HepG2 (cell line): ENCODE measurements around the gene GADD45A. TPM values are rescaled to one million over a fixed set of nuclear protein-coding genes. Genes with fewer than 3 reads are reported as not detected.
A peak's percentile ranks its signal among the peaks of the same experiment; 100 is the strongest.

ENCODE experiments used
- ADNP ChIP-seq: sonication (generic); formaldehyde crosslinking; IDR thresholded peaks from 2 replicates; pipeline ENCODE4 v1.4.0; 2020; ENCODE audit warnings: missing genetic modification reagents
- ATF7 ChIP-seq, 2 experiments: fragments of 450-650 bp in 1 of 2; sonication (generic) in 1 of 2; formaldehyde crosslinking in 1 of 2; IDR thresholded peaks; 2 replicates each; pipeline versions ENCODE4 v1.4.0 to v1.6.1; 2016 to 2020; ENCODE audit warnings: antibody characterized with exemption in 1 of 2, mild to moderate bottlenecking in 1 of 2, missing genetic modification reagents in 1 of 2
- CEBPB ChIP-seq: IDR thresholded peaks from 2 replicates; pipeline ENCODE4 v1.6.1; 2011; ENCODE audit warnings: low read depth, low read length, improper control_type of control experiment, borderline replicate concordance
- CEBPG ChIP-seq: IDR thresholded peaks from 2 replicates; pipeline ENCODE4 v1.6.1; 2016
- DRAP1 ChIP-seq: IDR thresholded peaks from 2 replicates; pipeline ENCODE4 v1.6.1; 2016; ENCODE audit warnings: missing genetic modification reagents, missing compliant biosample characterization
- FOXA3 ChIP-seq: IDR thresholded peaks from 2 replicates; pipeline ENCODE4 v1.6.1; 2016; ENCODE audit warnings: missing genetic modification reagents, missing compliant biosample characterization
- FOXC1 ChIP-seq: sonication (generic); formaldehyde crosslinking; IDR thresholded peaks from 2 replicates; pipeline ENCODE4 v1.8.0; 2022; ENCODE audit warnings: mild to moderate bottlenecking, missing genetic modification reagents, borderline replicate concordance
- FOXP1 ChIP-seq, 2 experiments: fragments of 450-650 bp in 1 of 2; IDR thresholded peaks; 2 replicates each; pipeline ENCODE4 v1.6.1; 2017 to 2018; ENCODE audit warnings: antibody characterized with exemption in 1 of 2
- GATAD2A ChIP-seq: IDR thresholded peaks from 2 replicates; pipeline ENCODE4 v1.6.1; 2016
- GMEB1 ChIP-seq: sonication (generic); formaldehyde crosslinking; IDR thresholded peaks from 2 replicates; pipeline ENCODE4 v1.5.1; 2020; ENCODE audit warnings: missing genetic modification reagents, mild to moderate bottlenecking, borderline replicate concordance
- KAT8 ChIP-seq: IDR thresholded peaks from 2 replicates; pipeline ENCODE4 v1.6.1; 2016; ENCODE audit warnings: missing genetic modification reagents, missing compliant biosample characterization
- KDM5B ChIP-seq: sonication (generic); formaldehyde crosslinking; IDR thresholded peaks from 2 replicates; pipeline ENCODE4 v1.4.0; 2020; ENCODE audit warnings: missing genetic modification reagents, mild to moderate bottlenecking, borderline replicate concordance
- MAFG ChIP-seq: sonication (generic); formaldehyde crosslinking; IDR thresholded peaks from 2 replicates; pipeline ENCODE4 v1.5.1; 2020; ENCODE audit warnings: mild to moderate bottlenecking, missing genetic modification reagents
- MAX ChIP-seq: IDR thresholded peaks from 2 replicates; pipeline ENCODE4 v1.6.1; 2012; ENCODE audit warnings: inconsistent platforms
- MEIS1 ChIP-seq: sonication (generic); formaldehyde crosslinking; IDR thresholded peaks from 2 replicates; pipeline ENCODE4 v1.9.0; 2021; ENCODE audit warnings: mild to moderate bottlenecking, missing genetic modification reagents, moderate library complexity, borderline replicate concordance
- MYC ChIP-seq: sonication (generic); formaldehyde crosslinking; IDR thresholded peaks from 2 replicates; pipeline ENCODE4 v1.9.0; 2021; ENCODE audit warnings: missing genetic modification reagents, borderline replicate concordance
- POLR2AphosphoS2 ChIP-seq: IDR thresholded peaks from 2 replicates; pipeline ENCODE4 v1.6.1; 2011; ENCODE audit warnings: low read depth, low read length, improper control_type of control experiment
- PRMT3 ChIP-seq: sonication (generic); formaldehyde crosslinking; IDR thresholded peaks from 2 replicates; pipeline ENCODE4 v1.8.1; 2022; ENCODE audit warnings: low read depth, mild to moderate bottlenecking, moderate library complexity, missing genetic modification reagents, borderline replicate concordance
- TCF7L2 ChIP-seq: IDR thresholded peaks from 2 replicates; pipeline ENCODE4 v1.6.1; 2011; ENCODE audit warnings: mild to moderate bottlenecking, low read depth, low read length, moderate library complexity
- THRA ChIP-seq: sonication (generic); formaldehyde crosslinking; IDR thresholded peaks from 2 replicates; pipeline ENCODE4 v1.4.0; 2020; ENCODE audit warnings: missing genetic modification reagents, borderline replicate concordance
- ZBTB26 ChIP-seq: IDR thresholded peaks from 2 replicates; pipeline ENCODE4 v1.6.1; 2016; ENCODE audit warnings: missing compliant biosample characterization, missing genetic modification reagents, borderline replicate concordance
- ZBTB38 ChIP-seq: sonication (generic); formaldehyde crosslinking; IDR thresholded peaks from 2 replicates; pipeline ENCODE4 v1.5.1; 2020; ENCODE audit warnings: mild to moderate bottlenecking, missing genetic modification reagents
- ZFYVE20 ChIP-seq: sonication (generic); formaldehyde crosslinking; IDR thresholded peaks from 2 replicates; pipeline ENCODE4 v1.8.0; 2023; ENCODE audit warnings: low read depth, mild to moderate bottlenecking, moderate library complexity, missing genetic modification reagents, borderline replicate concordance
- ZNF12 ChIP-seq: sonication (generic); formaldehyde crosslinking; IDR thresholded peaks from 2 replicates; pipeline ENCODE4 v1.5.0; 2020; ENCODE audit warnings: missing genetic modification reagents
- ZNF264 ChIP-seq: sonication (generic); formaldehyde crosslinking; IDR thresholded peaks from 2 replicates; pipeline ENCODE4 v1.4.0; 2020; ENCODE audit warnings: missing genetic modification reagents
- ZNF333 ChIP-seq: sonication (generic); formaldehyde crosslinking; IDR thresholded peaks from 2 replicates; pipeline ENCODE4 v1.4.0; 2020; ENCODE audit warnings: mild to moderate bottlenecking, missing genetic modification reagents, borderline replicate concordance
- ZNF776 ChIP-seq: sonication (generic); formaldehyde crosslinking; IDR thresholded peaks from 2 replicates; pipeline ENCODE4 v1.4.0; 2020; ENCODE audit warnings: mild to moderate bottlenecking, missing genetic modification reagents
- ZNF782 ChIP-seq: sonication (generic); formaldehyde crosslinking; IDR thresholded peaks from 2 replicates; pipeline ENCODE4 v1.4.0; 2020; ENCODE audit warnings: missing genetic modification reagents, mild to moderate bottlenecking, borderline replicate concordance
- polyA plus RNA-seq, 8 experiments: library from polyadenylated mRNA; depleted of rRNA in 3 of 8; stranded (reverse) in 7 of 8; unstranded in 1 of 8; fragments of >200 nt; fragmentation: Illumina TruSeq in 4 of 8; extraction: Trizol in 4 of 8; gene quantifications; 2 replicates each; pipeline versions ENCODE4 v1.2.1 to v1.2.3, GENCODE V29; 2011 to 2016; ENCODE audit warnings: low read depth in 4 of 8, missing spikeins in 1 of 8, mixed read lengths in 1 of 8; ENCODE audit not compliant: insufficient read depth in 1 of 8
- total RNA-seq, 5 experiments: library from RNA; depleted of rRNA; stranded (reverse); fragments of >200 nt; fragmentation: Illumina TruSeq; extraction: Trizol; gene quantifications; 2 replicates each; pipeline ENCODE4 v1.2.3, GENCODE V29; 2016; ENCODE audit warnings: low read depth in 1 of 5

The GADD45A gene
- total and polyA plus RNA-seq, 2 of the 13 experiments (the other 11 are each of a cell fraction or from before 2014, with no cell fraction given), result 33.2 to 46.2 TPM

- TF ChIP-seq PRMT3 (CRISPR knock-in tag) (no peak), POLR2AphosphoS2 (no peak), MAX (no peak), ZBTB26 (no peak), TCF7L2 (no peak), ZFYVE20 (CRISPR knock-in tag) (no peak), KAT8 (no peak), ADNP (CRISPR knock-in tag) (no peak), FOXC1 (CRISPR knock-in tag) (no peak), ZNF12 (no peak), GMEB1 (no peak), FOXP1 (IDR thresholded peaks at IDR 0.05) (no peak), FOXP1 (CRISPR knock-in tag; IDR thresholded peaks at IDR 0.05) (0 out of 2 replicates have a peak, but pooled peaks have one; percentile 20), DRAP1 (no peak), ZNF776 (no peak), MAFG (no peak), MYC (CRISPR knock-in tag) (no peak), KDM5B (no peak), ZNF333 (CRISPR knock-in tag) (no peak), THRA (CRISPR knock-in tag) (no peak), GATAD2A (CRISPR knock-in tag) (0 out of 2 replicates have a peak, but pooled peaks have one; percentile 15), ZNF264 (CRISPR knock-in tag) (no peak), ZBTB38 (CRISPR knock-in tag) (no peak), CEBPG (CRISPR knock-in tag) (no peak), ZNF782 (CRISPR knock-in tag) (no peak), CEBPB (peak; percentile 15; the same call in 1 of the 2 replicates), FOXA3 (CRISPR knock-in tag) (0 out of 2 replicates have a peak, but pooled peaks have one; percentile 8), MEIS1 (CRISPR knock-in tag) (no peak), ATF7 (IDR thresholded peaks at IDR 0.05) (no peak), ATF7 (CRISPR knock-in tag; IDR thresholded peaks at IDR 0.05) (no peak)
Observed at GRCh38 chr1:67682659-67683197, 2.3 kb upstream of the GADD45A start (continued).
